ENCODE measurements around the gene TGFB3. TPM values are rescaled to one million over a fixed set of nuclear protein-coding genes. Genes with fewer than 3 reads are reported as not detected.

TGFB3 gene
- total RNA-seq, 2 donors from 2014 or later, result 17.5 to 99.1 TPM

GRCh38 chr14:75977582-75977943 is 4.2 kb downstream of the TGFB3 start:
- TF ChIP-seq, protein P1, sequence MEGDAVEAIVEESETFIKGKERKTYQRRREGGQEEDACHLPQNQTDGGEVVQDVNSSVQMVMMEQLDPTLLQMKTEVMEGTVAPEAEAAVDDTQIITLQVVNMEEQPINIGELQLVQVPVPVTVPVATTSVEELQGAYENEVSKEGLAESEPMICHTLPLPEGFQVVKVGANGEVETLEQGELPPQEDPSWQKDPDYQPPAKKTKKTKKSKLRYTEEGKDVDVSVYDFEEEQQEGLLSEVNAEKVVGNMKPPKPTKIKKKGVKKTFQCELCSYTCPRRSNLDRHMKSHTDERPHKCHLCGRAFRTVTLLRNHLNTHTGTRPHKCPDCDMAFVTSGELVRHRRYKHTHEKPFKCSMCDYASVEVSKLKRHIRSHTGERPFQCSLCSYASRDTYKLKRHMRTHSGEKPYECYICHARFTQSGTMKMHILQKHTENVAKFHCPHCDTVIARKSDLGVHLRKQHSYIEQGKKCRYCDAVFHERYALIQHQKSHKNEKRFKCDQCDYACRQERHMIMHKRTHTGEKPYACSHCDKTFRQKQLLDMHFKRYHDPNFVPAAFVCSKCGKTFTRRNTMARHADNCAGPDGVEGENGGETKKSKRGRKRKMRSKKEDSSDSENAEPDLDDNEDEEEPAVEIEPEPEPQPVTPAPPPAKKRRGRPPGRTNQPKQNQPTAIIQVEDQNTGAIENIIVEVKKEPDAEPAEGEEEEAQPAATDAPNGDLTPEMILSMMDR (IDR thresholded peaks at IDR 0.05), result no peak
- DNase-seq (ENCODE audit: low spot score), result no peak
- Histone ChIP-seq H3K27ac (no peak overlapping the region), H3K27me3 (no peaks in the 10 kb centered on the region), H3K4me3 (no peak overlapping the region), H3K36me3 (no peaks in the 10 kb centered on the region), H3K9me3 (no peaks in the 10 kb centered on the region), H3K4me1 (peaks cover 0 to 46% of the 10 kb centered on the region in 2 donors)

- H3K36me3 ChIP-seq, result no peaks in the 10 kb centered on the region
- TF ChIP-seq, protein P1 (IDR thresholded peaks at IDR 0.05), result peak in 1 of 2 donors; percentile 16
- H3K27me3 ChIP-seq, result no peaks in the 10 kb centered on the region
- DNase-seq (ENCODE audit: low spot score), result no peak
- H3K4me3 ChIP-seq, result no peak overlapping the region
- peaks cover 0 to 46% of the 10 kb centered on the region in 2 donors for H3K4me1 ChIP-seq
- no peak overlapping the region for H3K27ac ChIP-seq
- H3K9me3 ChIP-seq, result no peaks in the 10 kb centered on the region
Observed at GRCh38 chr14:75976826-75977581, 4.8 kb downstream of the TGFB3 start.

- no peaks in the 10 kb centered on the region for H3K9me3 ChIP-seq
- no peaks in the 10 kb centered on the region for H3K27me3 ChIP-seq
- TF ChIP-seq, protein P1 (IDR thresholded peaks at IDR 0.05), result no peak
- peaks cover 0 to 15% of the 10 kb centered on the region in 2 donors for H3K4me1 ChIP-seq
- DNase-seq (ENCODE audit: low spot score), result no peak
- H3K36me3 ChIP-seq, result peaks cover 14% of the 10 kb centered on the region
- H3K27ac ChIP-seq, result peak overlapping the region in 1 of 2 donors; percentile 34
- H3K4me3 ChIP-seq, result no peak overlapping the region
Observed at GRCh38 chr14:75972801-75973421, 8.9 kb downstream of the TGFB3 start.

DNA sequence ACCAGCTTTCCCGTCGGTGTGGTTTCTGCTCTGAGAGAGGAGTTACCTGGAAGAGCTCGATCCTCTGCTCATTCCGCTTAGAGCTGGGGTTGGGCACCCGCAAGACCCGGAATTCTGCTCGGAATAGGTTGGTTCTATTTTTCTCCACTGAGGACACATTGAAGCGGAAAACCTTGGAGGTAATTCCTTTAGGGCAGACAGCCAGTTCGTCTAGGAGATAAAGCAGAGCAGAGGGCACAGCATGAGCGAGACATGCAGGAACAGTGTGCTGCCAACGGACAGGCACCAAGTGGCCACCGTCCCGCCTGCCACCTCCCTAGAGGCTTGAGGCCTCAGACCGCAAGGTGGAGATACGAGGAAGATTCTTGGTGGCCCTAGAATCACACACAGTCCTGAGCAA is 10.3 kb downstream of the TGFB3 start:
- H3K9me3 ChIP-seq, result no peaks in the 10 kb centered on the region
- no peak overlapping the region for H3K4me3 ChIP-seq
- DNase-seq (ENCODE audit: low spot score), result no peak
- H3K36me3 ChIP-seq, result peaks cover 27% of the 10 kb centered on the region
- no peak overlapping the region for H3K27ac ChIP-seq
- H3K27me3 ChIP-seq, result no peaks in the 10 kb centered on the region
- TF ChIP-seq, protein P1 (IDR thresholded peaks at IDR 0.05), result no peak
- H3K4me1 ChIP-seq, result peaks cover 0 to 7% of the 10 kb centered on the region in 2 donors

DNA sequence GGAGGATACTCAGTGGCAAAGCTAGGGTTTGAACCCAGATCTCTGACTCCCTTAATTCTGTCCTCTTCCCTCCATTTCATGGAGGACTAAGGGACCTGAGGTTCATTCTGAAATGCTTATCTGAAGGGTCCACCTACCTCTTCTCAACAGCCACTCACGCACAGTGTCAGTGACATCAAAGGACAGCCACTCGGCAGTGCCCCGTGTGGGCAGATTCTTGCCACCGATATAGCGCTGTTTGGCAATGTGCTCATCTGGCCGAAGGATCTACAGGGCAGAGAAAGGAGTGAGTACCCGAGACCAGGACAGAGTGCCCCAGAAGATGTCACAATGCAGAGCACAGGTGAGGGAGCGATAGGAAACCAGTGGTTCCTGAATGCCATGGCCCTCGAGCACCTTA is 10.8 kb downstream of the TGFB3 start:
- Histone ChIP-seq H3K9me3 (no peaks in the 10 kb centered on the region), H3K36me3 (peaks cover 32% of the 10 kb centered on the region), H3K4me3 (no peak overlapping the region), H3K4me1 (peaks cover 0 to 7% of the 10 kb centered on the region in 2 donors), H3K27me3 (no peaks in the 10 kb centered on the region), H3K27ac (peak overlapping the region in 1 of 2 donors; percentile 44)
- TF ChIP-seq, protein P1 (IDR thresholded peaks at IDR 0.05), result no peak
- DNase-seq (ENCODE audit: low spot score), result no peak
